DOHH2 (cell line): ENCODE measurements around the gene TNFRSF9.
"Not testable (repeated sequence)": the region's sequence is repeated elsewhere in the genome, so short reads cannot be mapped to it uniquely, and the experiment has no call there.

ENCODE experiments used
- H3F3A ChIP-seq: fragments of 200-600 bp; sonication (generic), shearing (Covaris generic); 2 replicates; pipeline ENCODE4 v1.6.0; 2016; ENCODE audit warnings: antibody characterized with exemption, mild to moderate bottlenecking; ENCODE audit not compliant: control insufficient read depth, insufficient read depth
- H3K27ac ChIP-seq: fragments of 200-600 bp; sonication (generic); 2 replicates; pipeline ENCODE4 v1.5.1; 2014; ENCODE audit warnings: low read depth, mild to moderate bottlenecking, low read length, moderate library complexity
- H3K27me3 ChIP-seq: fragments of 200-600 bp; sonication (generic); 2 replicates; pipeline ENCODE4 v1.6.1; 2014; ENCODE audit warnings: mild to moderate bottlenecking, low read length, mixed read lengths; ENCODE audit not compliant: control insufficient read depth
- H3K36me3 ChIP-seq: fragments of 200-600 bp; sonication (generic); 2 replicates; pipeline ENCODE4 v1.6.1; 2014; ENCODE audit warnings: mild to moderate bottlenecking, low read length, moderate library complexity, mixed read lengths; ENCODE audit not compliant: control insufficient read depth
- H3K4me1 ChIP-seq: fragments of 200-600 bp; sonication (generic); 2 replicates; pipeline ENCODE4 v1.6.1; 2014; ENCODE audit warnings: mild to moderate bottlenecking, low read length, mixed read lengths; ENCODE audit not compliant: control insufficient read depth
- H3K4me2 ChIP-seq: fragments of 200-600 bp; sonication (generic); 2 replicates; pipeline ENCODE4 v1.6.0; 2014; ENCODE audit warnings: mild to moderate bottlenecking, low read length, moderate library complexity
- H3K4me3 ChIP-seq: fragments of 200-600 bp; sonication (generic); 2 replicates; pipeline ENCODE4 v1.5.1; 2014; ENCODE audit warnings: mild to moderate bottlenecking, low read length, mixed read lengths
- H3K79me2 ChIP-seq: fragments of 200-600 bp; sonication (generic); 2 replicates; pipeline ENCODE4 v1.6.1; 2014; ENCODE audit warnings: mild to moderate bottlenecking, low read length, mixed read lengths; ENCODE audit not compliant: control insufficient read depth
- H3K9me2 ChIP-seq: fragments of 200-600 bp; sonication (generic); replicated peaks from 2 replicates; pipeline ENCODE4 v1.6.1; 2014; ENCODE audit warnings: mild to moderate bottlenecking, low read length, mixed read lengths; ENCODE audit not compliant: control insufficient read depth
- H3K9me3 ChIP-seq: fragments of 200-600 bp; sonication (generic); 2 replicates; pipeline ENCODE4 v1.6.1; 2014; ENCODE audit warnings: antibody characterized with exemption, low read length, mixed read lengths; ENCODE audit not compliant: control insufficient read depth, insufficient read depth
- H4K20me1 ChIP-seq: fragments of 200-600 bp; sonication (generic); 2 replicates; pipeline ENCODE4 v1.6.0; 2014; ENCODE audit warnings: low read depth, mild to moderate bottlenecking, antibody characterized with exemption, low read length, moderate library complexity; ENCODE audit not compliant: control insufficient read depth, insufficient read depth
- CTCF ChIP-seq: fragments of 200-600 bp; sonication (generic); IDR thresholded peaks from one replicate; pipeline ENCODE4 v1.5.1; 2014; ENCODE audit warnings: antibody characterized with exemption, mild to moderate bottlenecking, low read depth, low read length; ENCODE audit not compliant: poor library complexity, severe bottlenecking
- EZH2phosphoT487 ChIP-seq: fragments of 200-600 bp; sonication (generic); IDR thresholded peaks from 2 replicates; pipeline ENCODE4 v1.6.1; 2017; ENCODE audit warnings: borderline replicate concordance, mild to moderate bottlenecking, antibody characterized with exemption, low read length, moderate library complexity, mixed read lengths

TNFRSF9 gene

DNA sequence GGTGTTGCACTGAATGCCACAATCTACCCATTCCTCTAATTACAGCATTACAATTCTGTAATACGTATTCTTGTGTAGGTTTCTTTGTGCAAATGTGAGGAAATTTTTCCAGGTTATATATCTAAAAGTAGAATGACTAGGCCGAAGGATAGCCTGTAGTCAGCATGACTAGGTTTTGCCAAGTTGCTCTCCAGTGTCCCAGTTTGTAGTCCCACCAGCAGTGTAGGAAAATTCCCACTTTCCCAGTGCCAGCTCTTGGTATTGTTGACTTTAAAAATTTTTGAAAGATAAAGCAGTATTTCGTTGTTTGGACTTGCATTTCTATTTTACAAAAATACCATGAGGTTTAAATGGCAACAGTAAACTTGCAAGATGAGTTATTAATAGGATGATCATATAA lies 23.8 kb upstream of the TNFRSF9 start:
- Histone ChIP-seq H3K4me2 (no peak overlapping the region), H3K27ac (no peak overlapping the region), H3K79me2 (peaks cover 88% of the 10 kb centered on the region), H3K36me3 (peaks cover 71% of the 10 kb centered on the region), H3K4me3 (no peak overlapping the region), H3F3A (no peaks in the 10 kb centered on the region), H3K9me3 (no peaks in the 10 kb centered on the region), H4K20me1 (no peaks in the 10 kb centered on the region; the same call in 1 of the 2 replicates), H3K4me1 (peaks cover 33% of the 10 kb centered on the region), H3K27me3 (no peaks in the 10 kb centered on the region), H3K9me2 (no peaks in the 10 kb centered on the region)
- TF ChIP-seq EZH2phosphoT487 = no peak
- no peak for TF ChIP-seq CTCF

DNA sequence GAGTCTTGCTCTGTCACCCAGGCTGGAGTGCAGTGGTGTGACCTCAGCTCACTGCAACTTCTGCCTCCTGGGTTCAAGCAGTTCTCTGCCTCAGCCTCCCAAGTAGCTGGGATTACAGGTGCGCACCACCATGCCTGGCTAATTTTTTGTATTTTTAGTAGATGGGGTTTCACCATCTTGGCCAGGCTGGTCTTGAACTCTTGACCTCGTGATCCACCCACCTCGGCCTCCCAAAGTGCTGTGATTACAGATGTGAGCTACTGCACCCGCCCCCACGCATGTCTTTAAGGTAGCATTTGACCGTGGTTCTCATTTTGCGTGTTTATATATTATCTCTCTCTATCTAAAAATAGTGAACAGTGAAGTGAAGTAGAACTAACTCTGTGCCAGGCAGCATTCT lies 23.2 kb upstream of the TNFRSF9 start:
- not testable (repeated sequence) for H3K9me3 ChIP-seq, H3K4me3 ChIP-seq, H3K9me2 ChIP-seq, H3K27ac ChIP-seq, H3F3A ChIP-seq, H3K27me3 ChIP-seq, H4K20me1 ChIP-seq, H3K4me2 ChIP-seq
- Histone ChIP-seq H3K36me3 (peaks cover 65% of the 10 kb centered on the region), H3K4me1 (peaks cover 33% of the 10 kb centered on the region), H3K79me2 (peaks cover 84% of the 10 kb centered on the region)

GRCh38 chr1:7963378-7963730 lies 22.7 kb upstream of the TNFRSF9 start:
- not testable (repeated sequence) for H4K20me1 ChIP-seq, H3K9me3 ChIP-seq, H3F3A ChIP-seq, H3K27ac ChIP-seq, H3K4me3 ChIP-seq, H3K9me2 ChIP-seq, H3K27me3 ChIP-seq
- peaks cover 60% of the 10 kb centered on the region for H3K36me3 ChIP-seq
- H3K79me2 ChIP-seq = peaks cover 80% of the 10 kb centered on the region
- peaks cover 33% of the 10 kb centered on the region for H3K4me1 ChIP-seq
- peak overlapping the region; percentile 66; the same call in 1 of the 2 replicates for H3K4me2 ChIP-seq

DNA sequence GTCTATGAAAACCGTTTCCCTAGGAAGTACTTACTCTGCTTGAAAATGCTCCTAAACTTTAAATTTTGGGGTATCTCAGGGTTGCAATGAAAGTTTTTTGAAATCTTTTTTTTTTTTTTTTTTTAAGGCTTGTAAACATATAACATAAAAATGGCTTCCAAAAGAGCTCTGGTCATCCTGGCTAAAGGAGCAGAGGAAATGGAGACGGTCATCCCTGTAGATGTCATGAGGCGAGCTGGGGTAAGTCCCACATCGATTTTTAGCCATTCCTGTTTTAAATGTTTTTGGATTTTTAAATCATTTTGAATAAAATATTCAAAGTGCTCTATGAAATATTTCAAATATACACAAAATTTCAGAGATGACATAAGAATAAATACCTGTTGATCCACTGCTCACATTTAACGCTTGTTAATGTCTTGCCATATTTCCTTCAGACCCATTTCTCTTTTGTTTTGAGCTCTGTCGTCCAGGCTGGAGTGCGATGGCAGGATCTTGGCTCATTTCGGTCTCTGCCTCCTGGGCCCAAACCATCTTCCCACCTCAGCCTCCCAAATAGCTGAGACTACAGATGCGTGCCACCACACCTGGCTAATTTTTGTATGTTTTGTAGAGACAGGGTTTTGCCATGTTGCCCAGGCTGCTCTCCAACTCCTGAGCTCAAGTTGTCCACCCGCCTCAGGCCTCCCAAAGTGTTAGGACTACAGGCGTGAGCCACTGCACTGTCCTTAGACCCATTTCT lies 22.2 kb upstream of the TNFRSF9 start:
- Histone ChIP-seq H3F3A (no peaks in the 10 kb centered on the region), H3K4me2 (peak overlapping the region; percentile 66), H4K20me1 (no peaks in the 10 kb centered on the region; the same call in 1 of the 2 replicates), H3K27me3 (no peaks in the 10 kb centered on the region), H3K36me3 (peaks cover 57% of the 10 kb centered on the region), H3K79me2 (peaks cover 76% of the 10 kb centered on the region), H3K4me1 (peaks cover 33% of the 10 kb centered on the region), H3K27ac (0 out of 2 replicates have a peak overlapping the region, but pooled peaks have one; percentile 55), H3K4me3 (peak overlapping the region; percentile 94), H3K9me3 (no peaks in the 10 kb centered on the region), H3K9me2 (no peaks in the 10 kb centered on the region)
- no peak for TF ChIP-seq EZH2phosphoT487

GRCh38 chr1:7962014-7962335 lies 21.3 kb upstream of the TNFRSF9 start:
- no peaks in the 10 kb centered on the region; the same call in 1 of the 2 replicates for H4K20me1 ChIP-seq
- H3K4me3 ChIP-seq = peak overlapping the region; percentile 94
- H3K4me2 ChIP-seq = peak overlapping the region; percentile 66
- TF ChIP-seq EZH2phosphoT487 (no peak), CTCF (no peak)
- H3F3A ChIP-seq = no peaks in the 10 kb centered on the region
- H3K27ac ChIP-seq = peak overlapping the region; percentile 55
- H3K9me2 ChIP-seq = no peaks in the 10 kb centered on the region
- H3K4me1 ChIP-seq = peaks cover 27% of the 10 kb centered on the region
- no peaks in the 10 kb centered on the region for H3K9me3 ChIP-seq
- no peaks in the 10 kb centered on the region for H3K27me3 ChIP-seq
- H3K79me2 ChIP-seq = peaks cover 68% of the 10 kb centered on the region
- H3K36me3 ChIP-seq = peaks cover 49% of the 10 kb centered on the region
